HEK293T (cell line): ENCODE measurements around the gene FBN1.

ENCODE experiments used
- ARNT ChIP-seq: fragments of 450-650 bp; IDR thresholded peaks from 2 replicates; pipeline ENCODE4 v1.6.1; 2017; ENCODE audit warnings: mild to moderate bottlenecking
- BHLHE40 ChIP-seq: fragments of 450-650 bp; IDR thresholded peaks from 2 replicates; pipeline ENCODE4 v1.6.1; 2016; ENCODE audit warnings: mild to moderate bottlenecking, moderate library complexity, borderline replicate concordance
- CTBP1 ChIP-seq: fragments of 450-650 bp; IDR thresholded peaks from 2 replicates; pipeline ENCODE4 v1.6.1; 2016; ENCODE audit warnings: borderline replicate concordance
- FOXA1 ChIP-seq: fragments of 450-650 bp; IDR thresholded peaks from 2 replicates; pipeline ENCODE4 v1.6.1; 2016; ENCODE audit warnings: mild to moderate bottlenecking
- FOXK2 ChIP-seq: fragments of 450-650 bp; IDR thresholded peaks from 2 replicates; pipeline ENCODE4 v1.6.1; 2016; ENCODE audit warnings: mild to moderate bottlenecking
- FOXM1 ChIP-seq: fragments of 450-650 bp; IDR thresholded peaks from 2 replicates; pipeline ENCODE4 v1.6.1; 2017; ENCODE audit warnings: mild to moderate bottlenecking, borderline replicate concordance
- L3MBTL2 ChIP-seq: fragments of 450-650 bp; conservative IDR thresholded peaks from 2 replicates; pipeline ENCODE4 v1.6.1; 2016; ENCODE audit warnings: mild to moderate bottlenecking
- LEF1 ChIP-seq: fragments of 450-650 bp; IDR thresholded peaks from 2 replicates; pipeline ENCODE4 v1.6.1; 2017; ENCODE audit warnings: mild to moderate bottlenecking, borderline replicate concordance
- NFRKB ChIP-seq: fragments of 450-650 bp; IDR thresholded peaks from 2 replicates; pipeline ENCODE4 v1.6.1; 2016; ENCODE audit warnings: mild to moderate bottlenecking, moderate library complexity
- SP1 ChIP-seq: fragments of 450-650 bp; IDR thresholded peaks from 2 replicates; pipeline ENCODE4 v1.6.1; 2017
- SUZ12 ChIP-seq: fragments of 450-650 bp; IDR thresholded peaks from 2 replicates; pipeline ENCODE4 v1.6.1; 2016; ENCODE audit warnings: mild to moderate bottlenecking
- TARDBP ChIP-seq: fragments of 450-650 bp; IDR thresholded peaks from 2 replicates; pipeline ENCODE4 v1.6.1; 2016
- ZNF384 ChIP-seq: fragments of 450-650 bp; IDR thresholded peaks from 2 replicates; pipeline ENCODE4 v1.6.1; 2016
- TF ChIP-seq, protein P1 (sequence below): fragments of 450-650 bp; IDR thresholded peaks from 2 replicates; pipeline ENCODE4 v1.6.1; 2016

- TF ChIP-seq ARNT (no peak), BHLHE40 (no peak), FOXA1 (no peak), SUZ12 (no peak), TARDBP (no peak), ZNF384 (no peak), FOXK2 (no peak), L3MBTL2 (no peak), SP1 (no peak), NFRKB (no peak), CTBP1 (no peak), LEF1 (no peak), FOXM1 (no peak)
- TF ChIP-seq, protein P1, sequence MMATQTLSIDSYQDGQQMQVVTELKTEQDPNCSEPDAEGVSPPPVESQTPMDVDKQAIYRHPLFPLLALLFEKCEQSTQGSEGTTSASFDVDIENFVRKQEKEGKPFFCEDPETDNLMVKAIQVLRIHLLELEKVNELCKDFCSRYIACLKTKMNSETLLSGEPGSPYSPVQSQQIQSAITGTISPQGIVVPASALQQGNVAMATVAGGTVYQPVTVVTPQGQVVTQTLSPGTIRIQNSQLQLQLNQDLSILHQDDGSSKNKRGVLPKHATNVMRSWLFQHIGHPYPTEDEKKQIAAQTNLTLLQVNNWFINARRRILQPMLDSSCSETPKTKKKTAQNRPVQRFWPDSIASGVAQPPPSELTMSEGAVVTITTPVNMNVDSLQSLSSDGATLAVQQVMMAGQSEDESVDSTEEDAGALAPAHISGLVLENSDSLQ: no peak
Observed at GRCh38 chr15:48406266-48406891, 239.1 kb downstream of the FBN1 start.
